Neural progenitor cell (in vitro differentiated cells): ENCODE measurements around the gene PPP1R37.

Experiments
- EZH2 ChIP-seq: fragments of 200-600 bp; sonication (generic); IDR thresholded peaks from 2 replicates; pipeline ENCODE4 v1.6.1; 2017; ENCODE audit warnings: antibody characterized with exemption, mild to moderate bottlenecking, moderate library complexity
- EZH2phosphoT487 ChIP-seq: fragments of 200-600 bp; sonication (generic); IDR thresholded peaks from 2 replicates; pipeline ENCODE4 v1.6.1; 2017; ENCODE audit warnings: antibody characterized with exemption
- TF ChIP-seq, protein P1 (sequence below): fragments of 200-600 bp; sonication (generic); IDR thresholded peaks from 2 replicates; pipeline ENCODE4 v1.5.1; 2017; ENCODE audit warnings: antibody characterized with exemption, mild to moderate bottlenecking

DNA sequence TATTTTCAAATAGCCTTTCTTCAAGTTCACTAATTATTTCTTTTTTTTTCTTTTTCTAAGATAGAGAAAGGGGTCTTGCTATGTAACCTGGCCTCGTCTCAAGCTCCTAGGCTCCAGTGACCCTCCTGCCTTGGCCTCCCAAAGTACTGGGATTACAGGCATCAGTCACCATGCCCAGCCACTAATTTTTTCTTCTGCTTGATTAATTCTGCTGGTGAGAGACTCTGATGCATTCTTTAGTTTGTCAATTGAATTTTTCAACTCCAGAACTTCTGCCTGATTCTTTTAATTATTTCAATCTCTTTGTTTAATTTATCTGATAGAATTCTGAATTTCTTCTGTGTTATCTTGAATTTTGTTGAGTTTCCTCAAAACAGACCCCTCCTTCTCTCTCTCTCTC, 97.0 kb downstream of the PPP1R37 start:
- TF ChIP-seq, protein P1, sequence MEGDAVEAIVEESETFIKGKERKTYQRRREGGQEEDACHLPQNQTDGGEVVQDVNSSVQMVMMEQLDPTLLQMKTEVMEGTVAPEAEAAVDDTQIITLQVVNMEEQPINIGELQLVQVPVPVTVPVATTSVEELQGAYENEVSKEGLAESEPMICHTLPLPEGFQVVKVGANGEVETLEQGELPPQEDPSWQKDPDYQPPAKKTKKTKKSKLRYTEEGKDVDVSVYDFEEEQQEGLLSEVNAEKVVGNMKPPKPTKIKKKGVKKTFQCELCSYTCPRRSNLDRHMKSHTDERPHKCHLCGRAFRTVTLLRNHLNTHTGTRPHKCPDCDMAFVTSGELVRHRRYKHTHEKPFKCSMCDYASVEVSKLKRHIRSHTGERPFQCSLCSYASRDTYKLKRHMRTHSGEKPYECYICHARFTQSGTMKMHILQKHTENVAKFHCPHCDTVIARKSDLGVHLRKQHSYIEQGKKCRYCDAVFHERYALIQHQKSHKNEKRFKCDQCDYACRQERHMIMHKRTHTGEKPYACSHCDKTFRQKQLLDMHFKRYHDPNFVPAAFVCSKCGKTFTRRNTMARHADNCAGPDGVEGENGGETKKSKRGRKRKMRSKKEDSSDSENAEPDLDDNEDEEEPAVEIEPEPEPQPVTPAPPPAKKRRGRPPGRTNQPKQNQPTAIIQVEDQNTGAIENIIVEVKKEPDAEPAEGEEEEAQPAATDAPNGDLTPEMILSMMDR, result no peak
- TF ChIP-seq EZH2 (no peak), EZH2phosphoT487 (no peak)
